Mammary epithelial cell (primary cell): ENCODE measurements around the gene SPA17.

Experiments used
- CTCF ChIP-seq, 2 donors: IDR thresholded peaks in 1 of 2; conservative IDR thresholded peaks in 1 of 2; 2 replicates each; pipeline ENCODE4 v1.5.1; 2011 to 2012; ENCODE audit warnings: inconsistent platforms in 2 of 2, low read length in 2 of 2, mild to moderate bottlenecking in 2 of 2, control low read depth in 1 of 2, low read depth in 1 of 2; ENCODE audit not compliant: insufficient read depth in 1 of 2; ENCODE audit errors: extremely low read depth in 1 of 2
- EZH2 ChIP-seq: IDR thresholded peaks from 2 replicates; pipeline ENCODE4 v1.6.1; 2012; ENCODE audit warnings: low read length, inconsistent platforms, borderline replicate concordance

GRCh38 chr11:124681421-124681820 is 7.7 kb downstream of the SPA17 start:
- TF ChIP-seq CTCF (conservative IDR thresholded peaks at IDR 0.05 in 1 of 2, IDR thresholded peaks at IDR 0.05 in 1 of 2; ENCODE audit: extremely low read depth in 1 of 2, insufficient read depth in 1 of 2, low read depth in 1 of 2, low read length in 2 of 2) (no peak), EZH2 (no peak)
